KBM-7 (cell line): ENCODE results near the gene EGFR.
"Not testable (repeated sequence)": the region's sequence is repeated elsewhere in the genome, so short reads cannot be mapped to it uniquely, and the experiment has no call there.

Experiments
- DNase-seq: peaks from one replicate; pipeline ENCODE4 v3.0.0-alpha.2; 2015
- in situ Hi-C: fragments of 300-500 bp; cut with MboI; formaldehyde crosslinking; loops from 2 replicates; pipeline ENCODE4 v1.14.3; 2020; ENCODE audit warnings: low sequenced_read_pairs, low pct_unique_long_range_greater_than_20kb, mixed read lengths

Gene EGFR

DNA sequence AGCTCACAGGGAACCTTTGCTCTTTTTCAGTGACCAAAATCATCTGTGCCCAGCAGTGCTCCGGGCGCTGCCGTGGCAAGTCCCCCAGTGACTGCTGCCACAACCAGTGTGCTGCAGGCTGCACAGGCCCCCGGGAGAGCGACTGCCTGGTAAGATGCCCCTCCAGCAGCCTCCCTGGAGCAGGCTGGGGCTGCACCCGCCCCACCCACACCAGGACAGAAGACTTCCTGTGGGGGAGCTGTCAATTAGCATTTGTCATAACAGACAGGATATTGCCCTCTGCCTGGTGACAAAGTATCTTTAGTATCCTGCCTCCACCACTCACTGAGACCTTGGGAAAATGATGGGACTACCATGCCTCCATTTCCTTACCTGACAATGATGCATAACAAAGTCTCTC is 133.7 kb downstream of the EGFR start:
- no peak for DNase-seq
- in situ Hi-C loops: no loop called here

DNA sequence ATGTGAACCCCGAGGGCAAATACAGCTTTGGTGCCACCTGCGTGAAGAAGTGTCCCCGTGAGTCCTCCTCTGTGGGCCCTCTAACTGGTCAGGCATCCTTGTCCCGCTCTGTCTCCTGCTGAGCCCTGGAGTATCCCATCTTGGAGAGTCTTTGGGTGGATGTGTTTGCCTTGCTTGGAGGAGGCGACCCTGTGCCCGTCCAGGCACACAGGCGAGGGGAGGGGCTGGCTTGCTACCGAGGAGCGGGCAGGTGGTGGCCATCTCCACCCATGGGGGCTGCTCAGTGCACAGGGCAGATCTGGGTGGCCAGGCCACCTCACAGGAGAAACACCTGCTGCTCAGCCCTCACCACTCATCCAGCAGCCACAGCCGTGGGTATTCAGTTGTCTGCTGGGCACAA is 135.3 kb downstream of the EGFR start:
- in situ Hi-C loops: no loop called here
- DNase-seq: no peak

DNA sequence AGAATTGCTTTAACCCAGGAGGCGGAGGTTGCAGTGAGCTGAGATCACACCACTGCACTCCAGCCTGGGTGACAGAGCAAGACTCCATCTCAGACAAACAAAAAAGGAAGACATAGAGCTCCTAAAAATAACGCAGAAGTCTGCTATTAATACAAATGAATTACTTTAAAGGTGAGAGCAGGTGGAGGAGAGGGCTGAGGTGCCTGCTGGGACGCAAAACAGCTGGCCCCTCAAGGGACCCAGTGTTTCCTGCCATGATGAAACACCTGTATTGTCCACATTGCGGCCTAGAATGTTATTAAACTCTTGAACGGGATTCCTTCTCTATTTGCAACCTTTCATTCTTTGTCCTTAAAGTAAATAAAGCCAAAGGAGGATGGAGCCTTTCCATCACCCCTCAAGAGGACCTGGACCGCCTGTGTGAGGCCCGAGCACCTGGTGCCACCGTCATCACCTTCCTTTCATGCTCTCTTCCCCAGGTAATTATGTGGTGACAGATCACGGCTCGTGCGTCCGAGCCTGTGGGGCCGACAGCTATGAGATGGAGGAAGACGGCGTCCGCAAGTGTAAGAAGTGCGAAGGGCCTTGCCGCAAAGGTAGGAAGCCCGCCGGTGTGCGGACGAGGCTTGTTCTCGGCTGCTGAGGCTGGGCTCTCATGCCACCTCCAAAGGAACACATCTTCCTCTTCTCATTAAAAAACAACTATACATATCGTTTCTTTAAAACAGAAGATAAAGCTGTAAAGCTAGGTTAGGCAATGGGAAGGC is 136.7 kb downstream of the EGFR start:
- in situ Hi-C loops: no loop called here
- DNase-seq: no peak

DNA sequence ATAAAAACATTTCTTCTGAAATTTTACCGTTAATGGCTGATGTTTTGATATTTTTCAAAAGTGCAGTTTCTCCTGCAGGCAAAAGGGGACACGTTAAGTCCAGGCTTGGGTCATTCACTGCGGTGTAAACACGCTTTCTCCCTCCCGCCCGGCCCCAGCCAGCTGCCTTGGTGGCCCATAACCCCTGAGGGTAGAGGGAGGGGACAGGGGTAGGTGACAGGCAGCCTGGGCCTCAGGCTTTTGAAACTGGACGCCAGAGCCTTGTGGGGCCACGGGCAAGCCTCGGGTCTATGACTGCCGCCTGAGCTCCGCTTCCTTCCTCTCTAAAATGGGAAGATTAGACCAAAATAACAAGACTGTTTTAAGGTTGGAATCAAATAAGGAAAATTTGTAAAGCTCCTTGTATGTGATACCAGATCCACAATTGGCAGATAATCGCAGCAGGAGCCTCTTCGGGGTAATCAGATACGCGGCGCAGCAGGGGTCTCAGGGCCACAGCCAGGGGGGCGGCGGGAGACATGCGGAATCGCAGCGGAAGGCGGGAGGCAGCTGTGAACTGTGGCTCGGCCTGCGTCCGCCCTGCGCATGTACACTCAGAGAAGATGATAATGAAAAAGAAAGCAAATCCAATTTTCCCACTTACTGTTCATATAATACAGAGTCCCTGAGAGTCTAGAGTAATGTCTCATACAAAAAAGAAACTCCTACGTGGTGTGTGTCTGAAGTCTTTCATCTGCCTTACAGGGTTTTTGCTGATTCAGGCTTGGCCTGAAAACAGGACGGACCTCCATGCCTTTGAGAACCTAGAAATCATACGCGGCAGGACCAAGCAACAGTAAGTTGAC is 138.3 kb downstream of the EGFR start:
- no peak for DNase-seq
- in situ Hi-C loops: no loop called here

DNA sequence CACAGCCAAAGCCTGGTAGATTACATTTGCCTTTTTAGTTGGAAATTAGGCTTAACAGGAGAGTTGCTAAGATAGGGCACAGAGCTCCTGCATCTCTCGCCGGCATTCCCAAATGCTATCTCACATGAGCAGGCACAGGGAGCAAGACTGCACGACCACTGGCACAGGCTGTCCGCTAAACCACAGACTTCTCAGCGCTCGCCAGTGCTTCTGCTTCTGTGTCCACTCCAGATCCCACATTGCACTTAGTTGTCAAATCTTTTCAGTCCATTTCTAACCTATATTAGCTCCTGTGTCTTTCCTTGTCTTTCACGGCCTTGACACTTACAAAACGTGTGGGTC is 138.9 kb downstream of the EGFR start:
- DNase-seq: no peak
- in situ Hi-C loops: no loop called here

DNA sequence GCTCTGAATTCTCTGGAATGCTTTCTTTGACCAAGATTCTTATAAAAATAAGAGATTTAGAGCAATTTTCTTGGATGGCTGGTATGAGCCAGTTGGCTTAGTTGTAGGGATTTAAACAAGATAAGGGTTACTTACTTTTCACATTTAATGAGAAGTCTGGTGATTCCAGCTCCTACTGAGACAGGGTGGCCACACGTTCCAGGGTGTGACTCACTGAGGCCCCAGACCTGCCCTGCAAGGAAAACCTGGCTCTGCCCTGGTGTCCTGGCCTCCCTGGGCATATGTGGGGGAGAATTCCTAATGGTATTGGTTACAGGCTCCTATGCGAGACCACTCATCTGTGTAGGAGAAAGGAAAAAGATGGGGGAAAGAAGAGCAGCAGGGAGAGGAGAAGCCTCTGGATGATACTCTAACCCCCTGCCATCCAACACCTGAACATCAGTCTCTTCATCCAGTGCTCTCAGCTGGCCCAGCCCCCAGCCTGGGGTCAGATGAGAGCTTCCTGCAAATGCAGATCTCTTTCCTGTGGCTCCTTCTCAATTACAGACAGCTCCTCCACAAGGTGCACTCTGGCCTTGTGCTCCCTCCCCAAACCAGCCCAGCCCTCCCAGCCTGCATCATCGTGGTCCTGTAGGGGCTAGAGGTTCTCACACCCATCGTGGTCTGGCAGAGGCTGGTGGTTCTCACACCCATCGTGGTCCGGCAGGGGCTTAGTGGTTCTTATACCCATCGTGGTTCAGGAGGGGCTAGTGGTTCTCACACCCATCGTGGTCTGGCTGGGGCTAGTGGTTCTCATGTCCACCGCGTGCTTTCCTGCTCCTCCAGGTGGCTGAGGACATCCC is 139.9 kb downstream of the EGFR start:
- no peak for DNase-seq
- in situ Hi-C loops: no loop called here

DNA sequence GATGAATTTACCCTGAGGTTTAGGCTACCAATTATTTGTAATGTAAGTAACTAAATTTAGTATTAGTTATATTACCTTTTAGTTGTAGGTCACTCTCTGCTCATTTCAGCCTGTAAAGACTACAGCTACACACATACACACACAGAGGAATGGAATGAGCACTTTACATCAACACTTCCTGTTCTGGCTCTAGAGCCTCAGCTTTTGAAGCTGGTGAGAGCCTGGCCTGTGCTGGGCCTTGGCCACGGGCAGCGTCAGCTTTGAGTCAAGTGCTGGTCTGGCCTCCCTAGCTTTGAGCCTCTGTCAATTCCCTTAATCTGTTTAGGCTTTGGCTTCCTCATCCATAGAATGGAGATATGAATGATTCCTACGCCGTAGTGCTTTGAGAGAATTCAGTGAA is 141.7 kb downstream of the EGFR start:
- in situ Hi-C loops: no loop called here
- DNase-seq: no peak

DNA sequence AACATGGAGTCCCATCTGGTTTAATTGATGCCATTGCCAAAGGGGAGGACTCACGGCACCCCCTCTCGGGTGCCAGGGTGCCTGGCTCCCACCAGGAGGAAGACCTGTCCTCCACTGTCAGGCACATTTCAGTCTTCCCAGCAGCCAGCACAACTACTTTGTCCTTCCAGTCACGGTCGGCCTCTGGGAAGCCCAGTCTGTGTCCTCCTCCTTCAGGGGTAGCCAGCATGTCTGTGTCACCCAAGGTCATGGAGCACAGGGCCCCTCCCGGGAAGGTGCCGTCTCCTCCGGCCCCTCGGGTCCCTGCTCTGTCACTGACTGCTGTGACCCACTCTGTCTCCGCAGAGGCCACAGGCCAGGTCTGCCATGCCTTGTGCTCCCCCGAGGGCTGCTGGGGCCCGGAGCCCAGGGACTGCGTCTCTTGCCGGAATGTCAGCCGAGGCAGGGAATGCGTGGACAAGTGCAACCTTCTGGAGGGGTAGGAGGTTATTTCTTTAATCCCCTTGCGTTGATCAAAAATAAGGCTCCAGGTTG is 142.4 kb downstream of the EGFR start:
- no peak for DNase-seq
- in situ Hi-C loops: no loop called here

DNA sequence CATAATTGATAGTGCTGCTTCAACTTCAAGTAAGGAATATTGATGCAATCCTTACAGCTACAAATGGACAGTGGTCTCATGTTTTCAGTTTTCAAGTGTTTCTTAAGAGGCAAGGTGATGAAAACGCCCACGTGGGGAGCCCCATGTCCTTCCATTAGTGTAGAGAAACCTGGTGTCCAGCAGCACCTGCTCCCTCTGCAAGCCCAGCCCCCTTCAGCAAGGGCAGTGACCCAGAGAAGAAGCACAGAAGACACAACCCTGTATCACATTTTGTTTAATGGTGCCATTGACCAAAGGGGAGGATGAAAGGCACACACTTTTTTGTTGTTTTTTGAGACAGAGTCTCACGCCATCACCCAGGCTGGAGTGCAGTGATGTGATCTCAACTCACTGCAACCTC is 143.7 kb downstream of the EGFR start:
- no peak for DNase-seq
- in situ Hi-C loops: no loop called here

DNA sequence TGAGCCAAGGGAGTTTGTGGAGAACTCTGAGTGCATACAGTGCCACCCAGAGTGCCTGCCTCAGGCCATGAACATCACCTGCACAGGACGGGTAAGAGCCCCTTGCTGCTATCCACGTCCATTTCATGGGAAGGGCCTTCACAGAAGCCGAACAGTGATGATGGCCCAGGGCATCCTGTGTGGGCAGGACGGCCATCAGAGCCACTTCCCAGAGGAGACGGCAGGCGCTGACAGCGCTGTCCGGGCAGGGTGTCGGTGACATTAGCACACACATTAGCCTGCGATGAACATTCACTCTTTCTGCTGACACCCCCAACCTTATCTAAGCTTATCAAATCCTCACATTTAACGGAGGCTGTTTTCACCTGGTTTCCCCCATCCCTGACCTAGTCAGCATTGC is 144.9 kb downstream of the EGFR start:
- in situ Hi-C loops: no loop called here
- no peak for DNase-seq

DNA sequence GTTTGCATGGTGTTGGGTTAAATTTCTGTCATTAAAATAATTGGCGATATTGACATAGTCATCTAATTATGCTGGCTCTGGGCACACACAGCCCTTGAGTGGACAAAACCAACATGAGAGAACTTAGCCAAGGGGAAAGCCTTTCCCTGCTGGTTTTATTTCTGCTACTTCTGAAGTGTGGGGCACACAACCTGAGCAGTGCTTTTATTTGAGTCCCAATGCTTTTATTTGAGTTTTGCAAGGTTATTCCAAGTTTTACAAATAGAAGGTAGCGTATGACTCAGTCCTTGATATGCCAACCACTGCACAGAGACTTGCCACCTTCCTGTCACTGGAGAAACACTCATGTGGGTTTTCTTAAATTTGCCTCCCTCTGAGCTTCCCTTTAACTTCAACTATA is 145.7 kb downstream of the EGFR start:
- in situ Hi-C loops: no loop called here
- no peak for DNase-seq

DNA sequence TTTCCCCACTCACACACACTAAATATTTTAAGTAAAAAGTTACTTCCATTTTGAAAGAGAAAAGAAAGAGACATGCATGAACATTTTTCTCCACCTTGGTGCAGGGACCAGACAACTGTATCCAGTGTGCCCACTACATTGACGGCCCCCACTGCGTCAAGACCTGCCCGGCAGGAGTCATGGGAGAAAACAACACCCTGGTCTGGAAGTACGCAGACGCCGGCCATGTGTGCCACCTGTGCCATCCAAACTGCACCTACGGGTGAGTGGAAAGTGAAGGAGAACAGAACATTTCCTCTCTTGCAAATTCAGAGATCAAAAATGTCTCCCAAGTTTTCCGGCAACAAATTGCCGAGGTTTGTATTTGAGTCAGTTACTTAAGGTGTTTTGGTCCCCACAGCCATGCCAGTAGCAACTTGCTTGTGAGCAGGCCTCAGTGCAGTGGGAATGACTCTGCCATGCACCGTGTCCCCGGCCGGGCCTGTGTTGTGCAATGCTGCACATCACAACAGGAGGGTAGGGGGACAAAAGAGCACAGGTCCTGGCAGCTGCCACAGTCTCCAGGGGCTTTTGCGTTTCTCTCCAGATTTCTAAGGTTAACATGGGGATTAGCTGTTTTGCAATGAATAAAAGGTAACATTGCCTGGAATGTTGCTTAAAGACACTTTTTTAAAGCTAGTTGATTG is 146.5 kb downstream of the EGFR start:
- in situ Hi-C loops: no loop called here

DNA sequence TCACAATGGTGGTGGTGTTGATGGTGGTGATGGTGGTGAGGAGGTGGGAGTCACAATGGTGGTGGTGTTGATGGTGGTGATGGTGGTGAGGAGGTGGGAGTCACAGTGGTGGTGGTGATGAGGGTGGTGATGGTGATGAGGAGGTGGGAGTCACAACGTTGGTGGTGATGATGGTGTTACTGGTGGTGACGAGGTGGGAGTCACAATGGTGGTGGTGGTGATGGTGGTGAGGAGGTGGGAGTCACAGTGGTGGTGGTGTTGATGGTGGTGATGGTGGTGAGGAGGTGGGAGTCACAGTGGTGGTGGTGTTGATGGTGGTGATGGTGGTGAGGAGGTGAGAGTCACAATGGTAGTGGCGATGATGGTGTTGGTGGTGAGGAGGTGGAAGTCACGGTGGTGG is 148.5 kb downstream of the EGFR start:
- DNase-seq, in situ Hi-C loops: not testable (repeated sequence)

More for the DNA sequence above, 146.5 kb downstream of the EGFR start:
- no peak for DNase-seq

DNA sequence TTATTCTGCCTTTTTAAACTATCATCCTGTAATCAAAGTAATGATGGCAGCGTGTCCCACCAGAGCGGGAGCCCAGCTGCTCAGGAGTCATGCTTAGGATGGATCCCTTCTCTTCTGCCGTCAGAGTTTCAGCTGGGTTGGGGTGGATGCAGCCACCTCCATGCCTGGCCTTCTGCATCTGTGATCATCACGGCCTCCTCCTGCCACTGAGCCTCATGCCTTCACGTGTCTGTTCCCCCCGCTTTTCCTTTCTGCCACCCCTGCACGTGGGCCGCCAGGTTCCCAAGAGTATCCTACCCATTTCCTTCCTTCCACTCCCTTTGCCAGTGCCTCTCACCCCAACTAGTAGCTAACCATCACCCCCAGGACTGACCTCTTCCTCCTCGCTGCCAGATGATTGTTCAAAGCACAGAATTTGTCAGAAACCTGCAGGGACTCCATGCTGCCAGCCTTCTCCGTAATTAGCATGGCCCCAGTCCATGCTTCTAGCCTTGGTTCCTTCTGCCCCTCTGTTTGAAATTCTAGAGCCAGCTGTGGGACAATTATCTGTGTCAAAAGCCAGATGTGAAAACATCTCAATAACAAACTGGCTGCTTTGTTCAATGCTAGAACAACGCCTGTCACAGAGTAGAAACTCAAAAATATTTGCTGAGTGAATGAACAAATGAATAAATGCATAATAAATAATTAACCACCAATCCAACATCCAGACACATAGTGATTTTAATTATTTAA is 151.7 kb downstream of the EGFR start:
- DNase-seq: no peak
- in situ Hi-C loops: no loop called here

DNA sequence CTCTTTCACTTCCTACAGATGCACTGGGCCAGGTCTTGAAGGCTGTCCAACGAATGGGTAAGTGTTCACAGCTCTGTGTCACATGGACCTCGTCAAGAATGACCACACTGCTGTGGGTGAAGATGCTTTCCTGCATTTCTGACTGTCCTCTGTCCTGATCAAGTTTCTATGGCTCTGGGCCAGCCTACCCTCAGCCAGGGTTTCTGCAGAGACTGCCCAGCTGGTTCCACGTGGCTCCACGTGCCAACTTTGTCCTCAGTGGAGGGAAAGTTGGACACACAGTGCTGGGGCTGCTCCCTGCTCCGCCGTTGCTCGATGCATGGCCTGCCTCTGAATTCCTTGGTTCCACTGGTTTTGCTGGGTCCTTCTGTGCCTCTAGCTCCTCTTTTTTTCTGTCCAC is 152.3 kb downstream of the EGFR start:
- in situ Hi-C loops: no loop called here
- no peak for DNase-seq

DNA sequence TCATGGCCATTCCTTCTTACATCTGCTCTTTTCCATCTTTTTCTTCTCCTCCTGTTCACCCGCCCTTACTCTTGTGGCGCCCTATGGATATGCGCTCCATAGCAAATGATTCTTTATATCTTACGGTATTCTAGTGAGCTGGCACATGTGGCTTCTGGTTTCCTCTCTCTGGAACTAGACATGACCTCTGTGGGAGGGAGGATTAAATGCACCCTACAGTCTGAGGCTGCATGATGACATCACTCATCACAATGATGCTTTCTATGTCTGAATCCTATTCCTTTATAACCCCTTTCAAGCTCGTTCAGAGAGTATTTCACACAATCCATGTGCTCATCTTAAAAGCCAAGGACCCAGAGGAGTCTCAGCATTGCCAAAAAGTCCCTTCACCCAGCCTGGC is 153.3 kb downstream of the EGFR start:
- in situ Hi-C loops: no loop called here
- DNase-seq: no peak

DNA sequence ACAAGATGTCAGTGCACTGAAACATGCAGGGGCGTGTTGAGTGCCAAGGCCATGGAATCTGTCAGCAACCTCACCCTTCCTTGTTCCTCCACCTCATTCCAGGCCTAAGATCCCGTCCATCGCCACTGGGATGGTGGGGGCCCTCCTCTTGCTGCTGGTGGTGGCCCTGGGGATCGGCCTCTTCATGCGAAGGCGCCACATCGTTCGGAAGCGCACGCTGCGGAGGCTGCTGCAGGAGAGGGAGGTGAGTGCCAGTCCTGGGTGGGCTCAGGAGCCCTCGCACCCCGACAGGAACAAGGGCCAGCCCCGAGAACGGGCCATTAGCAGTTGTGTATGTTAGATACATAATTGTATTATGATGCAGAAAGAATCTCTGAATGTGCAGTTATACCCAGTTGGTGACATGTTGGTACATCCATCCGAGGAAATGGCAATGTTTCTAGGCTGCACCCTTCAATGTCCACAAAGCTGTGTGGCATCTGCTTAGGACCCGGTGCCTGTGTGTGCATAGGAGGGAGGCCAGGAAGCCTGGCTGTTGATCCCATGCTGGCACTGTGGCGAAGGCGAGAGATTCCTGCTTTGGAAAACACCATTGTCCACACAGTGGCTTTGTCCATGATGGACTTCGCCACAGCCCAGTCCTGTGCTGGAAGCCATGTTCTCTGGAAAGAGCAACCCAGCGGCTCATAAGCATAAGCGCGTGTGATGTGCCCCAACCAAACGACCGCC is 154.2 kb downstream of the EGFR start:
- in situ Hi-C loops: no loop called here
- DNase-seq: no peak

DNA sequence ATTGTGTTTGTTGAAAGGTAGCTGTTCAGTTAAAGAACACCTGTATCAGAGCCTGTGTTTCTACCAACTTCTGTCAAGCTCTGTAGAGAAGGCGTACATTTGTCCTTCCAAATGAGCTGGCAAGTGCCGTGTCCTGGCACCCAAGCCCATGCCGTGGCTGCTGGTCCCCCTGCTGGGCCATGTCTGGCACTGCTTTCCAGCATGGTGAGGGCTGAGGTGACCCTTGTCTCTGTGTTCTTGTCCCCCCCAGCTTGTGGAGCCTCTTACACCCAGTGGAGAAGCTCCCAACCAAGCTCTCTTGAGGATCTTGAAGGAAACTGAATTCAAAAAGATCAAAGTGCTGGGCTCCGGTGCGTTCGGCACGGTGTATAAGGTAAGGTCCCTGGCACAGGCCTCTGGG is 154.9 kb downstream of the EGFR start:
- in situ Hi-C loops: no loop called here
- DNase-seq: no peak
